Measurements from ENCODE around the gene FBXL16. TPM values are rescaled to one million over a fixed set of nuclear protein-coding genes. Genes with fewer than 3 reads are reported as not detected.
A peak's percentile ranks its signal among the peaks of the same experiment; 100 is the strongest.

Gene FBXL16
- polyA plus RNA-seq, 2 donors: 8.0 to 13.0 TPM

GRCh38 chr16:648071-648780 is 57.4 kb downstream of the FBXL16 start:
- no peaks in the 10 kb centered on the region for H3K27me3 ChIP-seq (ENCODE audit: control insufficient read depth in 1 of 2, insufficient read depth in 2 of 2, low read length in 2 of 2)
- H3K36me3 ChIP-seq (ENCODE audit: control insufficient read depth in 2 of 2, insufficient read depth in 2 of 2, low read length in 1 of 2): no peaks in the 10 kb centered on the region
- H3K4me1 ChIP-seq (ENCODE audit: control insufficient read depth in 2 of 2, insufficient read depth in 2 of 2, low read length in 1 of 2): peaks cover 15 to 19% of the 10 kb centered on the region in 2 donors
- H3K27ac ChIP-seq (ENCODE audit: low read depth in 2 of 2, low read length in 1 of 2): peak overlapping the region; percentile 87 to 90
- 19 to 28% methylated on average over 24 of the region's 24 CpGs for WGBS, 2 donors
- peak overlapping the region; percentile 62 to 83 for H3K4me3 ChIP-seq (ENCODE audit: low read depth in 1 of 2, low read length in 2 of 2)
- H3K9me3 ChIP-seq (ENCODE audit: control insufficient read depth in 2 of 2, insufficient read depth in 1 of 2, low read depth in 1 of 2, low read length in 1 of 2): no peaks in the 10 kb centered on the region

DNA sequence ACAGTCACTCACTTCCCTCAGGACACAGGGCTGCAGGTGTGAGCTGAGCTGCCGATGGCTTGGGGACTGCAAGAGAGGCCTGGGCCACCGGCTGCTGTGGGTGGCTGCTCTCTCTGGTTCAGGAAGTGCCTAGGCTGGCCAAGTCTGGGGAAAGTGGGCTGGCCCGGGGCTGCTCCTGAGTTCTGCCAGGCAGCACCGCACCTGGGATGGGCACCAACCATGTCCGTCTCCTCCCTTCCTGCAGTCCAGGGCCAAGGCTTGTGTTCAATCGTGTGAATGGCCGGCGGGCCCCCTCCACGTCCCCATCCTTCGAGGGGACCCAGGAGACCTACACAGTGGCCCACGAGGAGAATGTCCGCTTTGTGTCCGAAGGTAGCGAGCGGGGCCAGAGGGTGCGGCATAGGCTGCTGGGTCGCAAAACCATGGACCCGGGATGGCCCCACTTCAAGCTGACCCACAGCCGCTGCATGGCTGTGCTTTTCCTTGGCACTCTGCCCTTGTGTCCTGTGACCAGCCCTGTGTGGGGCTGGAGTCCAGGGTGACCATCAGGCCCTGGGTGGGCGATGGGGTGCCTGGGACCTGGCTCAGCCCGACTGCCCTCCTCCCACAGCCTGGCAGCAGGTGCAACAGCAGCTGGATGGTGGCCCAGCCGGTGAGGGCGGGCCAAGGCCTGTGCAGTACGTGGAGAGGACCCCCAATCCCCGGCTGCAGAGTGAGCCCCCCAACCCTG is 58.3 kb downstream of the FBXL16 start:
- no peaks in the 10 kb centered on the region for H3K27me3 ChIP-seq (ENCODE audit: control insufficient read depth in 1 of 2, insufficient read depth in 2 of 2, low read length in 2 of 2)
- 68 to 74% methylated on average over 25 of the region's 25 CpGs for WGBS, 2 donors
- H3K9me3 ChIP-seq (ENCODE audit: control insufficient read depth in 2 of 2, insufficient read depth in 1 of 2, low read depth in 1 of 2, low read length in 1 of 2): no peaks in the 10 kb centered on the region
- no peaks in the 10 kb centered on the region for H3K36me3 ChIP-seq (ENCODE audit: control insufficient read depth in 2 of 2, insufficient read depth in 2 of 2, low read length in 1 of 2)
- H3K4me1 ChIP-seq (ENCODE audit: control insufficient read depth in 2 of 2, insufficient read depth in 2 of 2, low read length in 1 of 2): peaks cover 15 to 28% of the 10 kb centered on the region in 2 donors
- H3K27ac ChIP-seq (ENCODE audit: low read depth in 2 of 2, low read length in 1 of 2): no peak overlapping the region
- H3K4me3 ChIP-seq (ENCODE audit: low read depth in 1 of 2, low read length in 2 of 2): no peak overlapping the region

DNA sequence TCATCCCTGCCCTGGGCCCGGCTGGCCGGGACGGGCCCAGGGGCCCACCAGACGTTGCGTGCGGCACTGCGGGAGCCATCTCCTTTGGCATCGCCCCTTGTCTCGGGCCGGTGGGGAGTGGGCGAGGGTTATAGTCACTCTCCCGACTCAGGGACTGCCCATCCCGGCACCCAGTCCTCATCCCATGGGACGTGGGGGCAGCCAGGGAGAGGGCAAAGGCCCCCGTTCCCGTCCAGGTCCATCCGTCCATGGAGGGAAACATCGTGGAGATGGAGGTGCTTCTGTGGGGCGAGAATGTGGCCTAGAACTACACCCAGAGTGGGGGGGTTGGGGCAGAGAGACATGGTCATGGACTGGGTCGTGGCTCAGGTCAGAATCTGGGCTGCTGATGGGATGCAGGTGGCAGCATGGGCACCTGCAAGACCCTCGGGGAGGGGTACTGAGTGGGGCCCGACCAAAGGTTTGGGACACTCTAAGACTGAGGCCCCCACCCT is 58.9 kb downstream of the FBXL16 start:
- Histone ChIP-seq H3K4me1 (ENCODE audit: control insufficient read depth in 2 of 2, insufficient read depth in 2 of 2, low read length in 1 of 2) (peaks cover 15 to 28% of the 10 kb centered on the region in 2 donors), H3K27me3 (ENCODE audit: control insufficient read depth in 1 of 2, insufficient read depth in 2 of 2, low read length in 2 of 2) (no peaks in the 10 kb centered on the region), H3K4me3 (ENCODE audit: low read depth in 1 of 2, low read length in 2 of 2) (no peak overlapping the region), H3K9me3 (ENCODE audit: control insufficient read depth in 2 of 2, insufficient read depth in 1 of 2, low read depth in 1 of 2, low read length in 1 of 2) (no peaks in the 10 kb centered on the region), H3K36me3 (ENCODE audit: control insufficient read depth in 2 of 2, insufficient read depth in 2 of 2, low read length in 1 of 2) (no peaks in the 10 kb centered on the region), H3K27ac (ENCODE audit: low read depth in 2 of 2, low read length in 1 of 2) (no peak overlapping the region)
- WGBS, 2 donors: 80 to 81% methylated on average over 22 of the region's 22 CpGs

- Histone ChIP-seq H3K27ac (ENCODE audit: low read depth in 2 of 2, low read length in 1 of 2) (no peak overlapping the region), H3K4me1 (ENCODE audit: control insufficient read depth in 2 of 2, insufficient read depth in 2 of 2, low read length in 1 of 2) (peaks cover 15 to 28% of the 10 kb centered on the region in 2 donors), H3K9me3 (ENCODE audit: control insufficient read depth in 2 of 2, insufficient read depth in 1 of 2, low read depth in 1 of 2, low read length in 1 of 2) (no peaks in the 10 kb centered on the region), H3K27me3 (ENCODE audit: control insufficient read depth in 1 of 2, insufficient read depth in 2 of 2, low read length in 2 of 2) (no peaks in the 10 kb centered on the region), H3K36me3 (ENCODE audit: control insufficient read depth in 2 of 2, insufficient read depth in 2 of 2, low read length in 1 of 2) (no peaks in the 10 kb centered on the region), H3K4me3 (ENCODE audit: low read depth in 1 of 2, low read length in 2 of 2) (no peak overlapping the region)
- WGBS, 2 donors: 70 to 71% methylated on average over 32 of the region's 32 CpGs
Measured at GRCh38 chr16:645852-646678, 59.5 kb downstream of the FBXL16 start.

- Histone ChIP-seq H3K36me3 (ENCODE audit: control insufficient read depth in 2 of 2, insufficient read depth in 2 of 2, low read length in 1 of 2) (no peaks in the 10 kb centered on the region), H3K27ac (ENCODE audit: low read depth in 2 of 2, low read length in 1 of 2) (no peak overlapping the region), H3K4me3 (ENCODE audit: low read depth in 1 of 2, low read length in 2 of 2) (no peak overlapping the region), H3K27me3 (ENCODE audit: control insufficient read depth in 1 of 2, insufficient read depth in 2 of 2, low read length in 2 of 2) (no peaks in the 10 kb centered on the region), H3K4me1 (ENCODE audit: control insufficient read depth in 2 of 2, insufficient read depth in 2 of 2, low read length in 1 of 2) (peaks cover 11 to 20% of the 10 kb centered on the region in 2 donors), H3K9me3 (ENCODE audit: control insufficient read depth in 2 of 2, insufficient read depth in 1 of 2, low read depth in 1 of 2, low read length in 1 of 2) (no peaks in the 10 kb centered on the region)
- 88 to 90% methylated on average over 12 of the region's 12 CpGs for WGBS, 2 donors
Measured at GRCh38 chr16:644556-644955, 61.0 kb downstream of the FBXL16 start.

GRCh38 chr16:643050-643368 is 62.6 kb downstream of the FBXL16 start:
- Histone ChIP-seq H3K9me3 (ENCODE audit: control insufficient read depth in 2 of 2, insufficient read depth in 1 of 2, low read depth in 1 of 2, low read length in 1 of 2) (no peaks in the 10 kb centered on the region), H3K36me3 (ENCODE audit: control insufficient read depth in 2 of 2, insufficient read depth in 2 of 2, low read length in 1 of 2) (no peaks in the 10 kb centered on the region), H3K27me3 (ENCODE audit: control insufficient read depth in 1 of 2, insufficient read depth in 2 of 2, low read length in 2 of 2) (no peaks in the 10 kb centered on the region), H3K4me1 (ENCODE audit: control insufficient read depth in 2 of 2, insufficient read depth in 2 of 2, low read length in 1 of 2) (peaks cover 9 to 17% of the 10 kb centered on the region in 2 donors), H3K4me3 (ENCODE audit: low read depth in 1 of 2, low read length in 2 of 2) (peak overlapping the region in 1 of 2 donors; percentile 63), H3K27ac (ENCODE audit: low read depth in 2 of 2, low read length in 1 of 2) (peak overlapping the region; percentile 61 to 63)
- WGBS, 2 donors: 79 to 83% methylated on average over 13 of the region's 13 CpGs

Other genes with a start within 250 kb of the FBXL16 start
- 10 to 100 TPM; 28.4 to 47.6 TPM for gene CAPN15, start 178.1 kb downstream of the FBXL16 start, polyA plus RNA-seq
- under 1 TPM; 0.01 to 0.24 TPM for gene PRR35, start 145.4 kb downstream of the FBXL16 start, polyA plus RNA-seq
- gene NHLRC4, start 138.8 kb downstream of the FBXL16 start, polyA plus RNA-seq: under 1 TPM; 0.11 to 0.16 TPM
- gene PIGQ, start 135.8 kb downstream of the FBXL16 start, polyA plus RNA-seq: 10 to 100 TPM; 22.8 to 40.1 TPM
- gene RAB40C, start 115.7 kb downstream of the FBXL16 start, polyA plus RNA-seq: 10 to 100 TPM; 18.1 to 42.4 TPM
- gene WFIKKN1, start 74.8 kb downstream of the FBXL16 start, polyA plus RNA-seq: 1 to 10 TPM in 1 of 2 donors, under 1 TPM in 1; 0.11 to 1.5 TPM
- 10 to 100 TPM; 73.2 to 94.3 TPM for gene METTL26, start 69.5 kb downstream of the FBXL16 start, polyA plus RNA-seq
- 10 to 100 TPM; 23.9 to 31.4 TPM for gene MCRIP2, start 64.0 kb downstream of the FBXL16 start, polyA plus RNA-seq
- 10 to 100 TPM; 19.5 to 45.3 TPM for gene WDR90, start 56.4 kb downstream of the FBXL16 start, polyA plus RNA-seq
- 100 to 1,000 TPM in 1 of 2 donors, 10 to 100 TPM in 1; 87.1 to 152 TPM for gene RHOT2, start 37.7 kb downstream of the FBXL16 start, polyA plus RNA-seq
- 1 to 10 TPM in 1 of 2 donors, under 1 TPM in 1; 0.49 to 1.7 TPM for gene RHBDL1, start 30.1 kb downstream of the FBXL16 start, polyA plus RNA-seq
- 10 to 100 TPM; 58.3 to 95.2 TPM for gene STUB1, start 25.4 kb downstream of the FBXL16 start, polyA plus RNA-seq
- gene JMJD8, start 21.5 kb downstream of the FBXL16 start, polyA plus RNA-seq: 10 to 100 TPM; 41.0 to 55.4 TPM
- 1 to 10 TPM; 6.0 to 6.3 TPM for gene WDR24, start 15.4 kb downstream of the FBXL16 start, polyA plus RNA-seq
- gene METRN, start 9.3 kb upstream of the FBXL16 start, polyA plus RNA-seq: 10 to 100 TPM in 1 of 2 donors, 1 to 10 TPM in 1; 6.5 to 11.5 TPM
- 10 to 100 TPM; 17.9 to 22.4 TPM for gene ANTKMT, start 15.3 kb upstream of the FBXL16 start, polyA plus RNA-seq
- under 1 TPM; 0.28 to 0.86 TPM for gene CCDC78, start 20.6 kb upstream of the FBXL16 start, polyA plus RNA-seq
- gene HAGHL, start 21.3 kb upstream of the FBXL16 start, polyA plus RNA-seq: 1 to 10 TPM; 1.6 to 3.4 TPM
- 10 to 100 TPM; 21.9 to 41.2 TPM for gene CIAO3, start 35.2 kb upstream of the FBXL16 start, polyA plus RNA-seq
- 1 to 10 TPM in 1 of 2 donors, under 1 TPM in 1; 0.87 to 3.7 TPM for gene MSLN, start 54.9 kb upstream of the FBXL16 start, polyA plus RNA-seq
- gene RPUSD1, start 82.6 kb upstream of the FBXL16 start, polyA plus RNA-seq: 10 to 100 TPM; 16.1 to 18.9 TPM
- 10 to 100 TPM; 14.8 to 28.9 TPM for gene CHTF18, start 82.8 kb upstream of the FBXL16 start, polyA plus RNA-seq
- not detected for gene GNG13, start 94.9 kb upstream of the FBXL16 start, polyA plus RNA-seq